Upper lobe of right lung (tissue), 1 donor: Measurements from ENCODE around the gene OXGR1. TPM values are rescaled to one million over a fixed set of nuclear protein-coding genes. Genes with fewer than 3 reads are reported as not detected.
A peak's percentile ranks its signal among the peaks of the same experiment; 100 is the strongest.

Source experiments
- ATAC-seq: fragments of 200-7000 bp; cut with Tn5 transposase; one replicate; pipeline ENCODE4 v1.9.1; 2020; ENCODE audit warnings: mild to moderate bottlenecking, moderate library complexity
- DNase-seq: peaks from one replicate; pipeline ENCODE4 v3.0.0-alpha.2; 2020
- H3K27ac ChIP-seq: fragments of 200-600 bp; one replicate; pipeline ENCODE4 v1.8.0; 2022
- H3K27me3 ChIP-seq: fragments of 200-600 bp; one replicate; pipeline ENCODE4 v1.8.0; 2022; ENCODE audit warnings: mild to moderate bottlenecking
- H3K36me3 ChIP-seq: fragments of 200-600 bp; one replicate; pipeline ENCODE4 v1.8.0; 2022
- H3K4me1 ChIP-seq: fragments of 200-600 bp; one replicate; pipeline ENCODE4 v1.8.0; 2022
- H3K4me3 ChIP-seq: fragments of 200-600 bp; one replicate; pipeline ENCODE4 v1.8.0; 2022; ENCODE audit warnings: mild to moderate bottlenecking
- H3K9me3 ChIP-seq: fragments of 200-600 bp; one replicate; pipeline ENCODE4 v1.8.0; 2022
- CTCF ChIP-seq: fragments of 200-600 bp; IDR thresholded peaks from one replicate; pipeline ENCODE4 v1.8.0; 2022; ENCODE audit warnings: antibody characterized with exemption
- intact Hi-C: fragments of 100-400 bp; cut with DNase I; formaldehyde crosslinking; loops from one replicate; pipeline ENCODE4 v1.11.0; 2022
- total RNA-seq: library from RNA; stranded (reverse); fragmentation: NEBNext Ultra II Directional; extraction: Animal tissue kit (Norgen Biotek cat#: 25700); gene quantifications from one replicate; pipeline ENCODE4 v1.2.1, GENCODE V29; 2021
- donor health status: DM: no; HTN: yes; CAD: no; lungs with severe emphysema.

OXGR1 gene
- total RNA-seq, 1 donor from 2014 or later = 0.55 TPM

- H3K9me3 ChIP-seq = no peaks in the 10 kb centered on the region
- no peak overlapping the region for H3K27ac ChIP-seq
- H3K27me3 ChIP-seq = peaks cover 6% of the 10 kb centered on the region
- ATAC-seq (no peak), DNase-seq (no peak)
- H3K4me3 ChIP-seq = no peak overlapping the region
- no peaks in the 10 kb centered on the region for H3K36me3 ChIP-seq
- H3K4me1 ChIP-seq = no peaks in the 10 kb centered on the region
- intact Hi-C loops = no loop called here
- no peak for TF ChIP-seq CTCF
Measured at GRCh38 chr13:97019236-97019635, 25.0 kb upstream of the OXGR1 start.

GRCh38 chr13:97018029-97018819, 23.9 kb upstream of the OXGR1 start:
- no peak overlapping the region for H3K4me3 ChIP-seq
- DNase-seq (no peak), ATAC-seq (peak; percentile 87)
- H3K9me3 ChIP-seq = no peaks in the 10 kb centered on the region
- peaks cover 6% of the 10 kb centered on the region for H3K27me3 ChIP-seq
- peak; percentile 92 for TF ChIP-seq CTCF
- no peaks in the 10 kb centered on the region for H3K4me1 ChIP-seq
- no peaks in the 10 kb centered on the region for H3K36me3 ChIP-seq
- intact Hi-C loops = no loop called here
- H3K27ac ChIP-seq = no peak overlapping the region

GRCh38 chr13:97017322-97017721, 23.0 kb upstream of the OXGR1 start:
- Histone ChIP-seq H3K4me3 (no peak overlapping the region), H3K36me3 (no peaks in the 10 kb centered on the region), H3K9me3 (no peaks in the 10 kb centered on the region), H3K4me1 (no peaks in the 10 kb centered on the region), H3K27ac (no peak overlapping the region), H3K27me3 (peaks cover 6% of the 10 kb centered on the region)
- TF ChIP-seq CTCF = no peak
- DNase-seq = no peak
- intact Hi-C loops = no loop called here
- no peak for ATAC-seq

- intact Hi-C loops = no loop called here
Measured at GRCh38 chr13:97015661-97016350, 21.5 kb upstream of the OXGR1 start.

More at GRCh38 chr13:97015661-97016350, 21.5 kb upstream of the OXGR1 start:
- Histone ChIP-seq H3K36me3 (no peaks in the 10 kb centered on the region), H3K9me3 (no peaks in the 10 kb centered on the region), H3K4me1 (no peaks in the 10 kb centered on the region), H3K27me3 (no peaks in the 10 kb centered on the region), H3K27ac (no peak overlapping the region), H3K4me3 (no peak overlapping the region)
- no peak for DNase-seq
- no peak for ATAC-seq
- no peak for TF ChIP-seq CTCF
